ENCODE measurements around the gene PTPRS. TPM values are rescaled to one million over a fixed set of nuclear protein-coding genes. Genes with fewer than 3 reads are reported as not detected.
A peak's percentile ranks its signal among the peaks of the same experiment; 100 is the strongest.

The PTPRS gene
- total RNA-seq, 1 donor from 2014 or later: 241 TPM

GRCh38 chr19:5342573-5343201 is 2.1 kb upstream of the PTPRS start:
- H3K27me3 Mint-ChIP-seq (ENCODE audit: low read depth): peaks cover 47% of the 10 kb centered on the region
- no peak for TF ChIP-seq CTCF (IDR thresholded peaks at IDR 0.05; ENCODE audit: unreplicated experiment)
- H3K27ac Mint-ChIP-seq: no peak overlapping the region
- no peaks in the 10 kb centered on the region for H3K36me3 Mint-ChIP-seq
- peaks cover 5% of the 10 kb centered on the region for H3K9me3 Mint-ChIP-seq
- no peak for DNase-seq (ENCODE audit: low spot score in 2 of 2, unreplicated experiment in 2 of 2)
- H3K4me3 Mint-ChIP-seq: no peak overlapping the region
- H3K4me1 Mint-ChIP-seq: peaks cover 19% of the 10 kb centered on the region

DNA sequence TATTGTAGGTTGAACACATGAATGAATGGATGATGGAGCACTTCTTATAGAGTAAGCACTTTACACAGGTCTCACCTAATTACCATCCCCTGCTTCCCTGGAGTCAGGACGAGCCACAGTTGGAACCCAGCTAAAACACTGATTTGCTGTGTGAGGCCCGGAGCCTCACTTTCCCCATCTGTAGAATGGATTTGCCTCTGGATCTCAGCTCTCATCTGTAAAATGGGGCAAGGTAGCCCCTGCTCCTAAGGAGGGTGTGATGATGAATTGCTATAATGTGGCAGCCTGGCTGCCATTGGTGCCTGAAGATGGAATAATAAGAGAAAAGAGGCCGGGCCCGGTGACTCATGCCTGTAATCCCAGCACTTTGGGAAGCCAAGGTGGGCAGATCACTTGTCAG is 1.4 kb upstream of the PTPRS start:
- Mint-ChIP-seq H3K4me3 (peak overlapping the region; percentile 61), H3K9me3 (no peaks in the 10 kb centered on the region), H3K36me3 (no peaks in the 10 kb centered on the region), H3K4me1 (peaks cover 19% of the 10 kb centered on the region), H3K27ac (no peak overlapping the region), H3K27me3 (ENCODE audit: low read depth) (peaks cover 49% of the 10 kb centered on the region)
- TF ChIP-seq CTCF (IDR thresholded peaks at IDR 0.05; ENCODE audit: unreplicated experiment): no peak
- no peak for DNase-seq (ENCODE audit: low spot score in 2 of 2, unreplicated experiment in 2 of 2)

DNA sequence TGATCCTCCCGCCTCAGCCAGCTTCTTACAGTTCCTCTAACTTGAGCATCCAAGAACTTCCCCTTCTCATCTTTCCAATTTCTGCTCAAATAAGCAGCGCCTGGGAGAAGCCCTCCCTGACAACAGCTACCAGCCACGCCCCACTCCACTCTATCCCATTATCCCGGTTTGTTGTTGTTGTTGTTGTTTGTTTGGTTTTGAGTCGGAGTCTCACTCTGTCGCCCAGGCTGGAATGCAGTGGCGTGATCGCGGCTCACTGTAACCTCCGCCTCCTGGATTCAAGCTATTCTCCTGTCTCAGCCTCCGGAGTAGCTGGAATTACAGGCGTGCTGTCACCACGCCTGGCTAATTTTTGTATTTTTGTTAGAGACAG is 822 bp upstream of the PTPRS start:
- Mint-ChIP-seq H3K27ac (peak overlapping the region; percentile 44), H3K4me1 (peaks cover 17% of the 10 kb centered on the region), H3K36me3 (no peaks in the 10 kb centered on the region), H3K9me3 (no peaks in the 10 kb centered on the region), H3K4me3 (peak overlapping the region; percentile 61), H3K27me3 (ENCODE audit: low read depth) (peaks cover 48% of the 10 kb centered on the region)
- TF ChIP-seq CTCF (IDR thresholded peaks at IDR 0.05; ENCODE audit: unreplicated experiment): no peak
- DNase-seq (ENCODE audit: low spot score in 2 of 2, unreplicated experiment in 2 of 2): no peak

DNA sequence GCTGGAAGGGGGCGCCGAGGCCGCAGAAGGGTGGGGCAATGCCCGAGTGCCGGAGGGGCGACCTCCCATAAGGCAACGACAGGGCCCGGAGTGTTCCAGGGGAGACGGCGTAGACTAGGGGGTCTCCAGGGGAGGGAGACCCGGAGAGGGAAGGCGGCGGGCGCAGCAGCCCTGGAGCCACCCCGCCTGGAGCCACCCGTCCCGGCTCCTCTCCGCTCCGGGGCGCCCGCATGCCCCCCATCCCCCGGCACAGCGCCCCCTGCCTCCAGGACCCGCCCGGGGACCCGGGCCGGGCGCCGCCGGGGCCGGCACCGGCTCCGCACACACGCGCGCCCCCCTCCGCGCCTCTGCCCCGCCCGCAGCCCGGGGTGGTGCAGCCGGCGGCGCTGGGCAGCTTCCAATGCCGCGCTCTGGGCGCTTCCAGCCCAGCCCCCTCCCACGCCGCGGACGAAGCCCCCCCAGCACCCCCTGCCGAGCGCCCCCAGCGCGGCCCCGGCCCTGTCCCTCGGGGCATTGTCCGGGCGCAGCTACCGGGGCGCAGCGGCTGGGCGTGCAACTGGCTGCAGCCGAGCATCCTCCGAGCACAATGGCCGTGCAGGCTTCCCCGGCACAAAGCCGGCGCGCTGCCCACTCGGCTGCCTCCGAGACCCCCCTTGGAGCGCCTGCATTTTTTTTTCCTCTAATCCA is 519 bp downstream of the PTPRS start:
- peak in 1 of 2 experiments; percentile 63 for DNase-seq (ENCODE audit: low spot score in 2 of 2, unreplicated experiment in 2 of 2)
- Mint-ChIP-seq H3K27ac (peak overlapping the region; percentile 47), H3K27me3 (ENCODE audit: low read depth) (peaks cover 55% of the 10 kb centered on the region), H3K4me1 (peaks cover 11% of the 10 kb centered on the region), H3K4me3 (peak overlapping the region; percentile 78), H3K9me3 (no peaks in the 10 kb centered on the region), H3K36me3 (no peaks in the 10 kb centered on the region)
- TF ChIP-seq CTCF (IDR thresholded peaks at IDR 0.05; ENCODE audit: unreplicated experiment): no peak

GRCh38 chr19:5339198-5339949 is 1.2 kb downstream of the PTPRS start:
- Mint-ChIP-seq H3K27ac (peak overlapping the region; percentile 84), H3K36me3 (no peaks in the 10 kb centered on the region), H3K27me3 (ENCODE audit: low read depth) (peaks cover 61% of the 10 kb centered on the region), H3K9me3 (no peaks in the 10 kb centered on the region), H3K4me3 (peak overlapping the region; percentile 74), H3K4me1 (peaks cover 11% of the 10 kb centered on the region)
- DNase-seq (ENCODE audit: low spot score in 2 of 2, unreplicated experiment in 2 of 2): no peak
- TF ChIP-seq CTCF (IDR thresholded peaks at IDR 0.05; ENCODE audit: unreplicated experiment): no peak
